Thyroid gland (tissue), 4 donors: ENCODE results near the gene COL23A1. TPM values are rescaled to one million over a fixed set of nuclear protein-coding genes. Genes with fewer than 3 reads are reported as not detected.
A peak's percentile ranks its signal among the peaks of the same experiment; 100 is the strongest.

Experiments
- DNase-seq, 2 donors: peaks; one replicate each; pipeline ENCODE4 v3.0.0-alpha.2; 2019
- H3K27ac ChIP-seq, 3 donors: fragments of 200-600 bp; sonication (generic); 1 replicate in 2 of 3; 2 replicates in 1 of 3; pipeline ENCODE4 v1.5.1; 2016 to 2019; ENCODE audit warnings: mild to moderate bottlenecking in 1 of 3, moderate library complexity in 1 of 3
- H3K27me3 ChIP-seq: fragments of 200-600 bp; sonication (generic); one replicate; pipeline ENCODE4 v1.5.1; 2019
- H3K36me3 ChIP-seq, 2 donors: fragments of 200-600 bp; sonication (generic); one replicate each; pipeline ENCODE4 v1.5.1; 2016 to 2019
- H3K4me1 ChIP-seq, 2 donors: fragments of 200-600 bp; sonication (generic); one replicate each; pipeline ENCODE4 v1.5.1; 2017 to 2019
- H3K4me3 ChIP-seq, 3 donors: fragments of 200-600 bp; sonication (generic); replicated peaks in 1 of 3; 1 replicate in 2 of 3; 2 replicates in 1 of 3; pipeline ENCODE4 v1.5.1; 2016; ENCODE audit warnings: mild to moderate bottlenecking in 1 of 3
- H3K9me3 ChIP-seq: fragments of 200-600 bp; sonication (generic); one replicate; pipeline ENCODE4 v1.5.1; 2017
- CTCF ChIP-seq, 6 experiments: fragments of 200-600 bp in 3 of 6; fragments of 450-650 bp in 3 of 6; sonication (generic) in 3 of 6; IDR thresholded peaks; one replicate each; pipeline ENCODE4 v1.5.1; 2016 to 2019; ENCODE audit warnings: antibody characterized with exemption in 6 of 6, mild to moderate bottlenecking in 2 of 6, inconsistent platforms in 1 of 6, moderate library complexity in 1 of 6
- POLR2A ChIP-seq, 2 donors: fragments of 450-650 bp; IDR thresholded peaks; one replicate each; pipeline ENCODE4 v1.6.1; 2017; ENCODE audit warnings: antibody characterized with exemption in 2 of 2, mild to moderate bottlenecking in 2 of 2, moderate library complexity in 1 of 2
- WGBS, 2 donors: methylation state at CpG; one replicate each; pipeline ENCODE4 v1.1.5; 2017; 5-methylcytosine and 5-hydroxymethylcytosine counted together
- intact Hi-C: fragments of 100-400 bp; cut with DNase I; formaldehyde crosslinking; loops from one replicate; pipeline ENCODE4 v1.15.1; 2023
- total RNA-seq, 4 donors: library from RNA; depleted of rRNA; stranded (reverse); fragments of >200 nt; gene quantifications; one replicate each; pipeline ENCODE4 v1.2.3, GENCODE V29; 2016

COL23A1 gene
- total RNA-seq, 4 donors from 2014 or later = 76.6 to 108 (median 95.7) TPM

DNA sequence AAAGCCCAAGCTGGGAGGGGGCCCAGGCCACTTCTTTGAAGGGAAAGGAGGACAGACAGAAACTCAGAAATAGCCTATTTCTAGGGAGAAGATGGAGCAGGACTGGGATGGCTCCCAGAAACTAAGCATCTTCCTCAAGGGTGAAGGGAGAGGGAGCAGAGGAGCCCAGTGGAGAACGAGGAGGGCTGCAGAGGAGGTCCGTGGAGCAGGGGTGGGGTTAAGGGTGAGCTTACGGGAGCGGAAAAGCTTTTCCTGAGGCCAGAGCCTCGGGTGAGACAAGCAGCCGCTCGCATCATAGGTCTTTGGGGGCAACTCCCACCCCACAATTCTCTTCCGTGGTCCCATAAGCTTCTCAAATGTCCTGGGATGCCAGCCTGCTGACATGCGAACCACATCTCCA, 230.5 kb downstream of the COL23A1 start:
- intact Hi-C loops = no loop called here
- H3K27ac ChIP-seq = no peak overlapping the region
- no peak for DNase-seq
- TF ChIP-seq POLR2A (IDR thresholded peaks at IDR 0.05) = no peak
- no peak for TF ChIP-seq CTCF (IDR thresholded peaks at IDR 0.05)
- H3K4me1 ChIP-seq = peaks cover 12% of the 10 kb centered on the region in 2 donors
- no peaks in the 10 kb centered on the region for H3K36me3 ChIP-seq
- H3K27me3 ChIP-seq = no peaks in the 10 kb centered on the region
- H3K4me3 ChIP-seq = no peak overlapping the region
- 52 to 66% methylated on average over 9 of the region's 9 CpGs for WGBS, 2 donors
- H3K9me3 ChIP-seq = no peaks in the 10 kb centered on the region

DNA sequence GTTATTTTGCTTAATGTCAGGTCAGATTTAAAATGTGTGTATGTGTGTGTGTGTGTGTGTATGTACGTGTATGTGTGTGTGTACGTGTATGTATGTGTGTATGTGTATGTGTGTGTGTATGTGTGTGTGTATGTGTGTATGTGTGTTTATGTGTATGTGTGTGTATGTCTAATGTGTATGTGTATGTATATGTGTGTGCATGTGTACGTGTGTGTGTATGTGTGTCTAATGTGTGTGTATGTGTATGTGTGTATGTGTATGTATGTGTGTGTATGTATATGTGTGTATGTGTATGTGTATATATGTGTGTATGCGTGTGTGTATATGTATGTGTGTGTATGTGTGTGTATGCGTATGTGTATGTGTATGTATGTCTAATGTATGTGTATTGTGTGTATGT, 232.5 kb downstream of the COL23A1 start:
- H3K36me3 ChIP-seq = no peaks in the 10 kb centered on the region
- peaks cover 9 to 12% of the 10 kb centered on the region in 2 donors for H3K4me1 ChIP-seq
- TF ChIP-seq POLR2A (IDR thresholded peaks at IDR 0.05) = no peak
- TF ChIP-seq CTCF (IDR thresholded peaks at IDR 0.05) = no peak
- no peak overlapping the region for H3K4me3 ChIP-seq
- H3K27me3 ChIP-seq = no peaks in the 10 kb centered on the region
- 69 to 91% methylated on average over 5 of the region's 5 CpGs for WGBS, 2 donors
- no peak overlapping the region for H3K27ac ChIP-seq
- H3K9me3 ChIP-seq = no peaks in the 10 kb centered on the region
- no peak for DNase-seq
- intact Hi-C loops = no loop called here

- TF ChIP-seq CTCF (IDR thresholded peaks at IDR 0.05) (no peak), POLR2A (IDR thresholded peaks at IDR 0.05) (no peak)
- H3K4me3 ChIP-seq = no peak overlapping the region
- H3K27me3 ChIP-seq = no peaks in the 10 kb centered on the region
- H3K9me3 ChIP-seq = no peaks in the 10 kb centered on the region
- intact Hi-C loops = no loop called here
- H3K4me1 ChIP-seq = peaks cover 9 to 12% of the 10 kb centered on the region in 2 donors
- DNase-seq = no peak
- no peak overlapping the region for H3K27ac ChIP-seq
- no peaks in the 10 kb centered on the region for H3K36me3 ChIP-seq
- 59 to 65% methylated on average over 6 to 13 of the region's 13 CpGs for WGBS, 2 donors
Measured at GRCh38 chr5:178357121-178357521, 233.1 kb downstream of the COL23A1 start.

- intact Hi-C loops = no loop called here
- WGBS, 2 donors = 2 to 4% methylated on average over 13 of the region's 13 CpGs
- H3K4me3 ChIP-seq = no peak overlapping the region
Measured at GRCh38 chr5:178356431-178356872, 233.7 kb downstream of the COL23A1 start.

DNA sequence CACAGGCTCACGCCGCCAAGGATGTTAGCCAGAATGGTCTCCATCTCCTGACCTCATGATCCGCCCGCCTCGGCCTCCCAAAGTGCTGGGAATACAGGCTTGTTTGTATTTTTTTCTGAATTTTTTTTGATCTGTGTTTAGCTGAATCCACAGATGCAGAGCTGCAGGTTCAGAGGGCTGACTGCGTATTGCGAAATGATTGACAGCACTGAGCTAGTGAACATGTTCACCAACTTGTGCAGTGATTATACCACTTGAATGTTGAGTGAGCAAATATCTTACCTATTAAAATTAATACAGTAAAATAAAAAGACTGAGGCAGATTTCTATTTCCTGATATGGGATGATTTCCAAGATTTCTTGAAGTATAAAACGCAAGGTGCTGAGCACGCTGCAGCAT, 234.5 kb downstream of the COL23A1 start:
- TF ChIP-seq CTCF (IDR thresholded peaks at IDR 0.05) (no peak), POLR2A (IDR thresholded peaks at IDR 0.05) (no peak)
- DNase-seq = no peak
- Histone ChIP-seq H3K4me3 (no peak overlapping the region), H3K4me1 (peaks cover 9 to 24% of the 10 kb centered on the region in 2 donors), H3K9me3 (no peaks in the 10 kb centered on the region), H3K36me3 (no peaks in the 10 kb centered on the region), H3K27me3 (no peaks in the 10 kb centered on the region), H3K27ac (no peak overlapping the region)
- intact Hi-C loops = no loop called here
- WGBS, 2 donors = 91 to 92% methylated on average over 9 of the region's 9 CpGs

More at GRCh38 chr5:178356431-178356872, 233.7 kb downstream of the COL23A1 start:
- H3K27ac ChIP-seq = peak overlapping the region in 2 of 3 donors; percentile 44 to 58
- no peaks in the 10 kb centered on the region for H3K9me3 ChIP-seq
- DNase-seq = peak; percentile 84 to 89
- no peaks in the 10 kb centered on the region for H3K36me3 ChIP-seq
- TF ChIP-seq POLR2A (IDR thresholded peaks at IDR 0.05) (no peak), CTCF (IDR thresholded peaks at IDR 0.05) (no peak)
- peaks cover 9 to 16% of the 10 kb centered on the region in 2 donors for H3K4me1 ChIP-seq
- no peaks in the 10 kb centered on the region for H3K27me3 ChIP-seq
